Suppressor macrophage (primary cell): ENCODE data around the gene MET.
"Not testable (repeated sequence)": the region's sequence is repeated elsewhere in the genome, so short reads cannot be mapped to it uniquely, and the experiment has no call there.

Source experiments
- DNase-seq, 4 experiments: peaks; one replicate each; pipeline ENCODE4 v3.0.0-alpha.2; 2020 to 2022

Gene MET

DNA sequence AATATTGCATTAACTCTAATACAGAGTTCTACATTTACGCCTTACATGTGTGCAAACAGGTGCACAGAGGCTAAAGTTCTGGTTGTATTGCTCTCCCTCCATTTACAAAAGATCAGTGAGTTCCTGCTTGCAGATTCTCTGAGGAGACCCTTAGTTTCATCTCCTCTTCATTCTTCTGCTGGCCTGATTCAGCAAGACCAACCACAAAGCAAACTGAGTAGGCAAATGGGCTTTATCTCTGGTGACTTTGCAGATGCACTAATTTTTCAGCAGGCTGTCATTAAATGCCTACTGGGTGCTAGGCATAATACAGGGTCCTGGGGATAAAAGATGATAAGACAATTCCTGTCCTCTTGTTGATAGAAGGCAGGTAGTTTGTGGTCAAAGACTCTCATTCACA lies 56.4 kb downstream of the MET start:
- no peak for DNase-seq

DNA sequence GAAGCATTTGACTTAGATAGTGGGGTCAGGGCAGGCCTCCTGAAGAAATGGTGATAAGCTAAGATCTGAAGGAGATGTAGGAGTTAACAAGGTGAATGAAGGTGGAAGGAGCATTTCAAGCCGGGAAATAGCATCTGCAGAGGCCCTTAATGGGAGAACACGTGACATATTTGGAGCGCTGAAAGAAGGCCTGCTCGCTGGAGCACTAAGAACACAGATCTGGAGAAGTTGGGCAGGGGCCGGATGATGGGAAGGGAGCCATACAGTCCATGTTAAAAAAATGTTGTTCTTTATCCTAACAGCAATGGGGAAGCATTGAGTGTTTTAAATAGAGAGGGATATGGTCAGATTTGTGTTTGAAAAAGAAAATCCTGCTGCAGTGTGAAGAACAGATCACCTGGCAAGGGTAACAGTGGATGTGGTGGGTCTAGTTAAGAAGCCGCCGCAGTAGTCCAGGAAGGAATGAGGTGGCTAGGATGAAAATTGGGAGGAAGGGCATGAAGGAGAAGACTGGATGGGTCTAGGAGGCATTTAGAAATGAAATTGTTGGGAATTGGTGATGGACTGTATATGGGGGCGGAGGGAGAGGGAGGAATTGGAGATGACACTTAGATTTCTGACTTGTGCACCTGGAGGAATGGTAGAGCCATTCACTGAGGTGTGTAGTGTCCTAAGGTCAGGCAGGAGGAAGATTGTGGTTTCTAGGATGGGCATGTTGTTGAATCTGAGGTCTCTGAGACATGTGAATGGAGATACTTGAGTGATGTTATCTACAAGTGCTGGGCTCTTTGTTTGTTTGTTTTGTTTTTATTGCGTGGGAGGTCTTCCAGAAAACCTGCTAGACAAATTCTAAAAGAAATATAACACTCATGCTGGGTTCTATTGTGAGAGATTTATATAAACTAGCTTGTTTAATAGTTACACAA lies 58.4 kb downstream of the MET start:
- DNase-seq: no peak

GRCh38 chr7:116731023-116731395 lies 59.0 kb downstream of the MET start:
- no peak for DNase-seq

GRCh38 chr7:116731445-116732335 lies 59.7 kb downstream of the MET start:
- DNase-seq: no peak

- no peak for DNase-seq
Measured at GRCh38 chr7:116732788-116733694, 61.0 kb downstream of the MET start.

DNA sequence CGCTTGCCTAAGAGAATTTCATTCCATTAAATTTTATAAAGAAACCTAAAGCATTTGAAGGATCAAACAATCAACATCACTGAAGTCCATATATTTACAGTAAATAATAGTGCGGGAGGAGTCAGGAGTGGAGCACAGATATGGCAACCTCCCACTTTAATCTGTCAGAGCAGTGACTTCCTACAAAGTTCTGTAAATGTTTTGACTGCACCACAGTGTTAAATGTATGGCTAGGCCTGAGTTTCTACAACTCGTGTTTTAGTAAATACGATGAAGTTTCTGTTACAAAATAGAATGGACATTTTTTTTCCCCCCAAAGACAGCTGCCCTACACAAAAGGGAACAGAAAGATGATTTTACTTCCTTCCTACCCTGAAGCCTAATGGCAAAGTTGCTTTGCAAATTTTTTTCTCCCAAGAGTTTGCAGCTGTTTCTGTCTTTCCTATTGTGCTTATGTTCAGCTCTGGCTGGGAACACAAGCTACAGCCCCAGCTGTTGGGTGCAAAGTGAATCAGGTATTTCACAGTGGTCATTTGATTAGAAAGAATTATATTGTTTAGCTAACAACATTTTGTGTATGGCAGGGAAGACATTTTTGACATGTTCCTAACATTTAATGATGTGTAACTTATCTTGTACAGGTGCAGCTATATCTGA lies 62.1 kb downstream of the MET start:
- peak in 3 of 4 experiments; percentile 27 to 54 (median 31) for DNase-seq

- DNase-seq: no peak
Measured at GRCh38 chr7:116734710-116735109, 62.7 kb downstream of the MET start.

- no peak for DNase-seq
Measured at GRCh38 chr7:116736927-116737715, 65.1 kb downstream of the MET start.

- DNase-seq: no peak
Measured at GRCh38 chr7:116738378-116738777, 66.4 kb downstream of the MET start.

GRCh38 chr7:116739307-116739706 lies 67.3 kb downstream of the MET start:
- DNase-seq: no peak

- no peak for DNase-seq
Measured at GRCh38 chr7:116740231-116740630, 68.2 kb downstream of the MET start.

GRCh38 chr7:116740755-116741462 lies 68.9 kb downstream of the MET start:
- no peak for DNase-seq

- no peak for DNase-seq
Measured at GRCh38 chr7:116741625-116742316, 69.8 kb downstream of the MET start.

DNA sequence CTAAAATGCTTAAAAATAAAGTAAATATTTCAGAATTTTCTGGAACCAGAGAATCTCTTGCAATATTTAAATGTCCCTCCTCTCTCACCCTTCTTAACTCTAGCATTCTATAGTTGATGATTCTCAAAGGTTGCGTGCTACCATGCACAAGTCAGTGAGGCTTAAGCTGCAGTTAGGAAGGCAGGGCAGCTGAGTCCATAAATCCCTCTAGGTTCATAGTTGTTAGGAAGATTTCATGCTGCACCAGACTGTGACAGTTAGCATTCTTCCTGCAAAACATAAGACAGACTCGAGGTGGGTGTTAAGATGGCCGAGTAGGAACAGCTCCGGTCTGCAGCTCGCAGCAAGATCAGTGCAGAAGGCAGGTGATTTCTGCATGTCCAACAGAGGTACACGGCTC lies 70.6 kb downstream of the MET start:
- DNase-seq: no peak

DNA sequence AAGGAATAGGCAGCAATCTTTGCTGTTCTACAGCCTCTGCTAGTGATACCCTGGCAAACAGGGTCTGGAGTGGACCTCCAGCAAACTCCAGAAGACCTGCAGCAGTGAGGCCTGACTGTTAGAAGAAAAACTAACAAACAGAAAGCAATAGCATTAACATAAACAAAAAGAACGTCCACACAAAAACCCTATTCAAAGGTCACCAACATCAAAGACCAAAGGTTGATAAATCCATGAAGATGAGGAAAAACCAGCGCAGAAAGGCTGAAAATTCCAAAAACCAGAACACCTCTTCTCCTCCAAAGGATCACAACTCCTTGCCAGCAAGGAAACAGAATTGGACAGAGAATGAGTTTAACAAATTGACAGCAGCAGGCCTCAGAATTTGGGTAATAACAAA lies 71.8 kb downstream of the MET start:
- not testable (repeated sequence) for DNase-seq

- not testable (repeated sequence) for DNase-seq
Measured at GRCh38 chr7:116746388-116746787, 74.4 kb downstream of the MET start.

DNA sequence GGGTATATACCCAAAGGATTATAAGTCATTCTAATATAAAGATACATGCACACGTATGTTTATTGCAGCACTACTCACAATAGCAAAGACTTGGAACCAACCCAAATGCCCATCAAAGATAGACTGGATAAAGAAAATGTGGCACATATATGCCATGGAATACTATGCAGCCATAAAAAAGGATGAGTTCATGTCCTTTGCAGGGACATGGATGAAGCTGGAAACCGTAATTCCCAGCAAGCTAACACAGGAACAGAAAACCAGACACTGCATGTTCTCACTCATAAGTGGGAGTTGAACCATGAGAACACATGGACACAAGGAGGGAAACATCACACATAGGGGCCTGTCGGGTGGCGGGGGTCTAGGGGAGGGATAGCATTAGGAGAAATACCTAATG lies 79.1 kb downstream of the MET start:
- not testable (repeated sequence) for DNase-seq

- DNase-seq: no peak
Measured at GRCh38 chr7:116752305-116753074, 80.5 kb downstream of the MET start.

GRCh38 chr7:116753130-116753529 lies 81.1 kb downstream of the MET start:
- DNase-seq: no peak
